Mesenchymal stem cell (in vitro differentiated cells and primary cell): Measurements from ENCODE around the gene SFXN5.

Experiments
- DNase-seq: peaks from one replicate; pipeline ENCODE4 v3.0.0-alpha.2; 2013
- H2AFZ ChIP-seq: one replicate; pipeline ENCODE4 v1.6.1; 2013; ENCODE audit warnings: low read depth, mild to moderate bottlenecking, control low read depth, inconsistent platforms, low read length, moderate library complexity
- H2AK5ac ChIP-seq: 2 replicates; pipeline ENCODE4 v1.6.1; 2013; ENCODE audit warnings: low read length, moderate library complexity, mild to moderate bottlenecking, inconsistent platforms; ENCODE audit not compliant: severe bottlenecking
- H2BK120ac ChIP-seq: one replicate; pipeline ENCODE4 v1.6.1; 2013; ENCODE audit warnings: low read depth, mild to moderate bottlenecking, inconsistent platforms, low read length, moderate library complexity
- H2BK12ac ChIP-seq, 2 experiments: one replicate each; pipeline ENCODE4 v1.6.1; 2013; ENCODE audit warnings: inconsistent platforms in 2 of 2, low read length in 2 of 2, mild to moderate bottlenecking in 2 of 2, moderate library complexity in 2 of 2, control low read depth in 1 of 2
- H2BK15ac ChIP-seq: one replicate; pipeline ENCODE4 v1.6.1; 2013; ENCODE audit warnings: mild to moderate bottlenecking, low read depth, inconsistent platforms; ENCODE audit not compliant: poor library complexity, severe bottlenecking
- H2BK5ac ChIP-seq: 2 replicates; pipeline ENCODE4 v1.6.1; 2013; ENCODE audit warnings: low read depth, mild to moderate bottlenecking, low read length, control low read depth, inconsistent platforms; ENCODE audit not compliant: poor library complexity, severe bottlenecking
- H3K14ac ChIP-seq, 2 experiments: one replicate each; pipeline ENCODE4 v1.6.1; 2013; ENCODE audit warnings: inconsistent platforms in 2 of 2, low read length in 2 of 2, control low read depth in 1 of 2, mild to moderate bottlenecking in 1 of 2, moderate library complexity in 1 of 2
- H3K18ac ChIP-seq, 2 experiments: one replicate each; pipeline ENCODE4 v1.6.1; 2013; ENCODE audit warnings: inconsistent platforms in 2 of 2, low read length in 2 of 2, control low read depth in 1 of 2, low read depth in 1 of 2, mild to moderate bottlenecking in 1 of 2
- H3K23ac ChIP-seq, 2 experiments: one replicate each; pipeline ENCODE4 v1.6.1; 2013; ENCODE audit warnings: inconsistent platforms in 2 of 2, low read length in 2 of 2, mild to moderate bottlenecking in 2 of 2, moderate library complexity in 2 of 2, control low read depth in 1 of 2
- H3K27ac ChIP-seq: 2 replicates; pipeline ENCODE4 v1.5.1; 2013; ENCODE audit warnings: mild to moderate bottlenecking, moderate library complexity, low read length, control low read depth, inconsistent platforms; ENCODE audit not compliant: poor library complexity, severe bottlenecking
- H3K27me3 ChIP-seq, 2 experiments: 2 replicates each; pipeline versions ENCODE4 v1.6.1 to v1.7.0; 2013; ENCODE audit warnings: low read length in 2 of 2, mild to moderate bottlenecking in 2 of 2, moderate library complexity in 2 of 2, control low read depth in 1 of 2, inconsistent platforms in 1 of 2; ENCODE audit not compliant: control insufficient read depth in 1 of 2, insufficient read depth in 1 of 2
- H3K36me3 ChIP-seq, 2 experiments: 2 replicates each; pipeline versions ENCODE4 v1.6.1 to v1.7.0; 2013; ENCODE audit warnings: low read length in 2 of 2, control low read depth in 1 of 2, inconsistent platforms in 1 of 2, low read depth in 1 of 2, mild to moderate bottlenecking in 1 of 2; ENCODE audit not compliant: insufficient read depth in 2 of 2, control insufficient read depth in 1 of 2
- H3K4ac ChIP-seq, 2 experiments: one replicate each; pipeline ENCODE4 v1.6.1; 2013; ENCODE audit warnings: inconsistent platforms in 2 of 2, low read length in 2 of 2, mild to moderate bottlenecking in 2 of 2, moderate library complexity in 2 of 2, control low read depth in 1 of 2, low read depth in 1 of 2
- H3K4me1 ChIP-seq: 2 replicates; pipeline ENCODE4 v1.6.1; 2013; ENCODE audit warnings: low read depth, low read length, control low read depth; ENCODE audit not compliant: control insufficient read depth, insufficient read depth
- H3K4me2 ChIP-seq: 2 replicates; pipeline ENCODE4 v1.6.1; 2013; ENCODE audit warnings: low read length, mild to moderate bottlenecking, inconsistent platforms; ENCODE audit not compliant: poor library complexity, severe bottlenecking
- H3K4me3 ChIP-seq, 2 experiments: 2 replicates each; pipeline versions ENCODE4 v1.5.1 to v1.7.0; 2013; ENCODE audit warnings: low read length in 2 of 2, mild to moderate bottlenecking in 2 of 2, control low read depth in 1 of 2, low read depth in 1 of 2; ENCODE audit not compliant: insufficient read depth in 1 of 2
- H3K79me1 ChIP-seq: replicated peaks from 2 replicates; pipeline ENCODE4 v1.6.1; 2013; ENCODE audit warnings: mild to moderate bottlenecking, control low read depth, low read length, inconsistent platforms; ENCODE audit not compliant: poor library complexity, severe bottlenecking
- H3K9ac ChIP-seq: 2 replicates; pipeline ENCODE4 v1.7.0; 2013; ENCODE audit warnings: mild to moderate bottlenecking, low read length, moderate library complexity
- H3K9me3 ChIP-seq: 2 replicates; pipeline ENCODE4 v1.7.0; 2013; ENCODE audit warnings: mild to moderate bottlenecking, low read length; ENCODE audit not compliant: control insufficient read depth
- H4K8ac ChIP-seq: one replicate; pipeline ENCODE4 v1.6.1; 2013; ENCODE audit warnings: inconsistent platforms, mild to moderate bottlenecking, low read length, moderate library complexity
- H4K91ac ChIP-seq: one replicate; pipeline ENCODE4 v1.6.1; 2013; ENCODE audit warnings: mild to moderate bottlenecking, low read length, inconsistent platforms
- WGBS: methylation state at CpG from one replicate; pipeline ENCODE4 v1.1.7; 2013; ENCODE audit warnings: mixed read lengths; 5-methylcytosine and 5-hydroxymethylcytosine counted together

The SFXN5 gene

DNA sequence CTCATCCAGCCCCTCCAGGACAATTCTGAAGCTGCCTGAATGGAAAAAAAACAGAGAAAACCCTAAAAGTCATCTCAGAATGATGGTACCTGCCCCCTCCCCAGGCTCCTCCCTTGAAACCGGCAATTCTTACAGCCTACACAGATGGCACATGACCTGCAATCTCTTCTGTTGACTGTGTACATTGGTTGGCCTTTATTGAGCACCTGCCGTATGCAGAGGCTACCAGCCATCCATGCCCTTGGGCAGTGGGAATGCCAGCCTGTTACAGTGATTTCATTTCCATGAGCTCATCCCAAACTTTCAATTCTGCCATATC lies 97.1 kb downstream of the SFXN5 start:
- Histone ChIP-seq H3K4ac (no peak overlapping the region), H3K27me3 (no peaks in the 10 kb centered on the region), H3K4me2 (no peak overlapping the region), H2AFZ (no peak overlapping the region), H2BK120ac (no peak overlapping the region), H3K9me3 (no peaks in the 10 kb centered on the region), H3K36me3 (peaks cover 6 to 8% of the 10 kb centered on the region in 2 experiments), H2BK5ac (no peak overlapping the region), H2BK15ac (no peak overlapping the region), H3K14ac (no peak overlapping the region), H3K4me1 (peaks cover 1% of the 10 kb centered on the region), H4K8ac (no peak overlapping the region), H3K4me3 (no peak overlapping the region), H3K18ac (no peak overlapping the region), H3K9ac (no peak overlapping the region), H3K79me1 (no peaks in the 10 kb centered on the region), H2BK12ac (no peak overlapping the region), H4K91ac (no peak overlapping the region), H3K23ac (no peak overlapping the region), H2AK5ac (no peak overlapping the region), H3K27ac (no peak overlapping the region)
- WGBS: 96% methylated on average over 2 of the region's 2 CpGs
- no peak for DNase-seq

DNA sequence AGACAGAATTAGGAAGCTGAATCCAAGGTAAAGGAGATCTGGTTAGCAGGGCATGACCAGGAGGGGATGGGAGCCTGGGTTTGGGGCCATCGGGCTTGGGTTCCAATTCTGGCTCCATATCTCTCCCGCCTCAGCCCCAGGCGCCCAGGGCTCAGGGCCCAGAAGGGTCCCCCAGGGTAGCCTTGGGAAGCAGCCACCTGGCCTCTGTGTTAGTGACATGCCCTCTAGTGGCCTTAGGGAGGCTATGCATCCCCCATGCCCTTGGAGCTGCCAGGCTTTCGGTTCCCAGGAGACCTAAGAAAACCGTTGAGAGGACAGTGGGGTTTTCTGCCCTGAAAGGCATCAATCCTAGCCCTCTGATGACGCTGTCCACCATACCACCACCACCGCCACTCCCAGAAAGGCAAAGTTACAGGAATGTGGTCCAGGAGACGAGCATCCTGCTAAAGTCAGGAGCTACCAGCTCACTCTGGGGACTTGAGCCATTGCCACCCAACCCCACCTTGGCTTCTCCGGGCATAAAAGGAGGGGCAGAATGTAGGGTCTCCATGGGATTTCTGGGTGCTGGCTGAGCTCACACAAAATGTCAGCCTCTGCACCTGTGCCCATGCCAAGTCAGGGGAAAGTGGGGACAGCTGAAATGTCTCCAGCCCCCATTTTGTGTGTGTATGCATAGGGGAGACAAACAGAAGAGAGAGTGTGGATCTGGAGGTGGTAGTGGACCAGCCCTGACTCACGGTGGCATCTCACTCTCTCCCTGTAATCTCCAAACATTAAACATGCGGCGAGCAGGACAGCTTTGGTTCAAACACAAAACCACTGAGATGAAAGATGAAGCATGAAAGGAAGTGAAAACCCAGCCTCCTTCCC lies 97.7 kb downstream of the SFXN5 start:
- no peak overlapping the region for H3K4me3 ChIP-seq
- H3K9me3 ChIP-seq: no peaks in the 10 kb centered on the region
- H3K27me3 ChIP-seq: no peaks in the 10 kb centered on the region
- no peak overlapping the region for H2BK120ac ChIP-seq
- H2AFZ ChIP-seq: no peak overlapping the region
- peaks cover 6 to 8% of the 10 kb centered on the region in 2 experiments for H3K36me3 ChIP-seq
- H4K91ac ChIP-seq: no peak overlapping the region
- no peak overlapping the region for H2BK15ac ChIP-seq
- H2BK12ac ChIP-seq: no peak overlapping the region
- no peak overlapping the region for H2AK5ac ChIP-seq
- H3K18ac ChIP-seq: no peak overlapping the region
- no peaks in the 10 kb centered on the region for H3K79me1 ChIP-seq
- 50% methylated on average over 11 of the region's 12 CpGs for WGBS
- no peak overlapping the region for H3K4me2 ChIP-seq
- no peak overlapping the region for H3K9ac ChIP-seq
- H3K23ac ChIP-seq: no peak overlapping the region
- no peak overlapping the region for H4K8ac ChIP-seq
- H3K4me1 ChIP-seq: peaks cover 1% of the 10 kb centered on the region
- no peak overlapping the region for H3K27ac ChIP-seq
- no peak overlapping the region for H3K14ac ChIP-seq
- H2BK5ac ChIP-seq: no peak overlapping the region
- no peak overlapping the region for H3K4ac ChIP-seq
- peak; percentile 65 for DNase-seq

DNA sequence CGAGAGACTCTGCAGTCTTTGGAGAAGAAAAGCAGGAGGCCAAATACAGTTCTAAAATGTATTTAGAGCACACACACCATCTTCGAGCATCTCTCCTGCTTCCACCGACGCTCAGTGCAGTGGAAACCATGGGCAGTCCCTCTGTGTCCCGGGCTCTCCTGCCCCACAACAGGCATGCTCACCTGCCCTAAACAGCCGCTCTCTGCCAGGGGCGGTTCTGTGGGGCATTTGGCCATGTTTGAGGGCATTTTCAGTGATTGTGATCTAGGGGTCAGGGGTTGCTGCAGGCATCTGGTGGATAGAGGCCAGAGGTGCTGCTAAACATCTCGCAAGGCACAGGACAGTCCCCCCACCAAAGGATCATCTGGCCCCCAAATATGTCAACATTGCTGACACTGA lies 98.4 kb downstream of the SFXN5 start:
- no peak overlapping the region for H2BK120ac ChIP-seq
- DNase-seq: no peak
- H2AK5ac ChIP-seq: no peak overlapping the region
- no peak overlapping the region for H2BK15ac ChIP-seq
- H3K23ac ChIP-seq: no peak overlapping the region
- no peak overlapping the region for H4K91ac ChIP-seq
- H2BK12ac ChIP-seq: no peak overlapping the region
- H3K14ac ChIP-seq: no peak overlapping the region
- H3K4ac ChIP-seq: no peak overlapping the region
- no peak overlapping the region for H3K27ac ChIP-seq
- H2AFZ ChIP-seq: no peak overlapping the region
- no peak overlapping the region for H3K4me2 ChIP-seq
- H3K4me3 ChIP-seq: no peak overlapping the region
- no peaks in the 10 kb centered on the region for H3K27me3 ChIP-seq
- H3K9ac ChIP-seq: no peak overlapping the region
- H3K9me3 ChIP-seq: no peaks in the 10 kb centered on the region
- peak overlapping the region; percentile 13 for H4K8ac ChIP-seq
- peaks cover 1% of the 10 kb centered on the region for H3K4me1 ChIP-seq
- H3K36me3 ChIP-seq: peaks cover 8% of the 10 kb centered on the region in 2 experiments
- no peaks in the 10 kb centered on the region for H3K79me1 ChIP-seq
- no peak overlapping the region for H3K18ac ChIP-seq
- no peak overlapping the region for H2BK5ac ChIP-seq
- WGBS: 96% methylated on average over 6 of the region's 8 CpGs

DNA sequence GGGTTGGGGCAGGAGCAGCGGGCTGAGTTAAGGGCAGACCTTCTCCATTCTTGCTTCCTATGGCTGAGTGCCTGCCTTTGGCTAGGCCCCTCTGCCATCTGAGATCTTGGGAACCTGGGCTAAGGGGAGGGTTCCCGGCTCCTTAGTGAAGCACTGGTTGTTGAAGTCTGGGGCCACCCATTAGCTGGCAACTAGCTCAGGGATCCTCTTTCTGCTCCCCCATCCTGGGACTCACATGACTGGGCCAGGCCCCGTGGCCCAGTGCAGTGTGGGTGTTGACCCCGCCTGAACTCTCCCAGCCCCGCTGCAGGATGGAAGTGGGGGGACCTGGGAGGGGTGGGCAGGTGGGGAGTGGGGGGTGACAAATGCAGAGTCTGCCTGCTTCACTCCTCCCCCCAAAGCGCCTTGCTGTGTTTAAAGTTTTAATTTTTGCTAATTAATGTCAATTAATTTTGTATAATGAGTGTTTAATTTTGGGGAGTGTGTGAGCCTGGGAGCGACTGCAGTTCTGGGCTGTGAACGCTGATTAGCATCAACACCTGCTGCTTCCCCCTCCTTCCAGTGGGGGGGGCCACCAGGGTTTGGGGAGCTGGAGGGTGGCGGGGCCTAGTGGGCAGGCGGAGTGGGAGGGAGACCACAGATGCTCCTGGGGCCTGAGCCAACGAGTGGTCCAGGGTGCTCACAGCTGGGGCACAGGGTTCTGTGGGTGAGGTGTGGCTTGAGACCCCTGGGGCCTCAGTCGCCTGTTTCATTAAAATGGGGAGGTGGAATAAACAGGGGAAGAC lies 99.0 kb downstream of the SFXN5 start:
- Histone ChIP-seq H2BK5ac (no peak overlapping the region), H3K4ac (no peak overlapping the region), H3K27me3 (no peaks in the 10 kb centered on the region), H4K91ac (no peak overlapping the region), H2AK5ac (no peak overlapping the region), H3K4me3 (no peak overlapping the region), H3K4me2 (no peak overlapping the region), H3K9ac (no peak overlapping the region), H2BK12ac (no peak overlapping the region), H3K4me1 (peaks cover 1% of the 10 kb centered on the region), H3K27ac (no peak overlapping the region), H3K18ac (no peak overlapping the region), H2AFZ (no peak overlapping the region), H2BK15ac (no peak overlapping the region), H3K9me3 (no peaks in the 10 kb centered on the region), H3K79me1 (no peaks in the 10 kb centered on the region), H2BK120ac (no peak overlapping the region), H4K8ac (no peak overlapping the region), H3K23ac (no peak overlapping the region), H3K14ac (peak overlapping the region in 1 of 2 experiments; percentile 36), H3K36me3 (peaks cover 8% of the 10 kb centered on the region in 2 experiments)
- WGBS: 96% methylated on average over 9 of the region's 12 CpGs
- no peak for DNase-seq
